ENCODE results near the gene MRPL51. TPM values are rescaled to one million over a fixed set of nuclear protein-coding genes. Genes with fewer than 3 reads are reported as not detected.
A peak's percentile ranks its signal among the peaks of the same experiment; 100 is the strongest.

MRPL51 gene
- total RNA-seq, 1 experiment from 2014 or later, result 265 TPM

GRCh38 chr12:6470375-6471163, 22.5 kb downstream of the MRPL51 start, which contains the start of gene VAMP1 (continued):
- TF ChIP-seq, protein P1, sequence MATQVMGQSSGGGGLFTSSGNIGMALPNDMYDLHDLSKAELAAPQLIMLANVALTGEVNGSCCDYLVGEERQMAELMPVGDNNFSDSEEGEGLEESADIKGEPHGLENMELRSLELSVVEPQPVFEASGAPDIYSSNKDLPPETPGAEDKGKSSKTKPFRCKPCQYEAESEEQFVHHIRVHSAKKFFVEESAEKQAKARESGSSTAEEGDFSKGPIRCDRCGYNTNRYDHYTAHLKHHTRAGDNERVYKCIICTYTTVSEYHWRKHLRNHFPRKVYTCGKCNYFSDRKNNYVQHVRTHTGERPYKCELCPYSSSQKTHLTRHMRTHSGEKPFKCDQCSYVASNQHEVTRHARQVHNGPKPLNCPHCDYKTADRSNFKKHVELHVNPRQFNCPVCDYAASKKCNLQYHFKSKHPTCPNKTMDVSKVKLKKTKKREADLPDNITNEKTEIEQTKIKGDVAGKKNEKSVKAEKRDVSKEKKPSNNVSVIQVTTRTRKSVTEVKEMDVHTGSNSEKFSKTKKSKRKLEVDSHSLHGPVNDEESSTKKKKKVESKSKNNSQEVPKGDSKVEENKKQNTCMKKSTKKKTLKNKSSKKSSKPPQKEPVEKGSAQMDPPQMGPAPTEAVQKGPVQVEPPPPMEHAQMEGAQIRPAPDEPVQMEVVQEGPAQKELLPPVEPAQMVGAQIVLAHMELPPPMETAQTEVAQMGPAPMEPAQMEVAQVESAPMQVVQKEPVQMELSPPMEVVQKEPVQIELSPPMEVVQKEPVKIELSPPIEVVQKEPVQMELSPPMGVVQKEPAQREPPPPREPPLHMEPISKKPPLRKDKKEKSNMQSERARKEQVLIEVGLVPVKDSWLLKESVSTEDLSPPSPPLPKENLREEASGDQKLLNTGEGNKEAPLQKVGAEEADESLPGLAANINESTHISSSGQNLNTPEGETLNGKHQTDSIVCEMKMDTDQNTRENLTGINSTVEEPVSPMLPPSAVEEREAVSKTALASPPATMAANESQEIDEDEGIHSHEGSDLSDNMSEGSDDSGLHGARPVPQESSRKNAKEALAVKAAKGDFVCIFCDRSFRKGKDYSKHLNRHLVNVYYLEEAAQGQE (IDR thresholded peaks at IDR 0.05; ENCODE audit: low read depth), result no peak

GRCh38 chr12:6469609-6470374, 23.3 kb downstream of the MRPL51 start:
- ChIA-PET POLR2A (interaction anchor here (0.9 to 2.9 kb wide), 17 partner anchors 10 to 182 kb away, joined by 3 to 18 read pairs (median 5); partner anchors contain the start of genes GAPDH, LPAR5 and MRPL51), CTCF (interaction anchor here (1.3 to 1.4 kb wide), 2 partner anchors 15 to 144 kb away, joined by 3 to 6 read pairs; no protein-coding TSS in a partner anchor), RAD21 (ENCODE audit: low non-redundant PET in 1 of 2, low total read pairs in 2 of 2, uncharacterized antibody in 2 of 2, unreplicated experiment in 2 of 2) (interaction anchor here in 1 of 2 experiments (1.1 kb wide), 1 partner anchor 23 kb away, joined by 3 read pairs; the partner anchor contains the start of gene MRPL51)
- TF ChIP-seq SP1 (IDR thresholded peaks at IDR 0.05; ENCODE audit: low read depth) (no peak), POLR2AphosphoS5 (IDR thresholded peaks at IDR 0.05; ENCODE audit: low read depth, low read length) (0 out of 2 replicates have a peak, but pooled peaks have one; percentile 15)
- Histone ChIP-seq H3K4me2 (ENCODE audit: low read length) (peak overlapping the region; percentile 100), H3K79me2 (ENCODE audit: insufficient read depth, low read length) (no peaks in the 10 kb centered on the region; the same call in 1 of the 2 replicates), H2AFZ (ENCODE audit: low read depth, low read length, poor library complexity, severe bottlenecking) (no peak overlapping the region), H3K9me2 (ENCODE audit: insufficient read depth) (no peaks in the 10 kb centered on the region), H3K4me3 (replicated peaks in 1 of 2; ENCODE audit: low read depth in 1 of 2, low read length in 2 of 2) (peak overlapping the region; percentile 62 to 88), H3K27me3 (ENCODE audit: insufficient read depth, low read length) (no peaks in the 10 kb centered on the region), H3K9me3 (ENCODE audit: control insufficient read depth in 1 of 2, insufficient read depth in 1 of 2, low read depth in 1 of 2, low read length in 2 of 2) (no peaks in the 10 kb centered on the region), H3K4me1 (ENCODE audit: control insufficient read depth in 1 of 2, insufficient read depth in 2 of 2, low read length in 2 of 2) (peaks cover 11 to 27% of the 10 kb centered on the region in 2 experiments), H3K27ac (ENCODE audit: low read depth, low read length) (peak overlapping the region; percentile 72; the same call in 1 of the 2 replicates), H3K9ac (ENCODE audit: low read length) (peak overlapping the region; percentile 85), H4K20me1 (ENCODE audit: insufficient read depth) (no peaks in the 10 kb centered on the region), H3K36me3 (ENCODE audit: control insufficient read depth in 1 of 2, insufficient read depth in 2 of 2, low read length in 2 of 2) (peaks cover 3 to 8% of the 10 kb centered on the region in 2 experiments; a peak in 3 of 4 replicates)
- intact Hi-C loops (cut with micrococcal nuclease), result loop anchor here (1.0 to 5.0 kb wide), 3 partner anchors 39 to 132 kb away; no protein-coding TSS in a partner anchor
- ATAC-seq, result no peak
- TSS peak; percentile 56 for BruUV-seq (replicated peaks)
- no peak for DNase-seq (ENCODE audit: low read depth, low spot score)

Data from HCT116 (cell line).